IMR-90 (cell line): ENCODE measurements around the gene DYRK2. TPM values are rescaled to one million over a fixed set of nuclear protein-coding genes. Genes with fewer than 3 reads are reported as not detected.

ENCODE experiments used
- ATAC-seq: fragments of 200-7000 bp; cut with Tn5 transposase; 2 replicates; pipeline ENCODE4 v1.9.1; 2020; ENCODE audit warnings: low read depth, mild to moderate bottlenecking, moderate library complexity
- BruUV-seq: library from RNA; stranded (reverse); fragments of 400-500 nt; replicated peaks from 2 replicates; lab custom pipeline; 2021; lab: Mats Ljungman, UMichigan
- CTCF ChIA-PET: fragments of 300-600 bp; formaldehyde crosslinking; extraction: SDS; loops from one replicate; lab custom pipeline; 2021; ENCODE audit warnings: antibody characterized with exemption; lab: Yijun Ruan, JAX
- POLR2A ChIA-PET: fragments of 300-600 bp; sonication (Branson Sonifier 250); formaldehyde crosslinking; loops from one replicate; lab custom pipeline; 2022; ENCODE audit warnings: antibody characterized with exemption; ENCODE audit not compliant: unreplicated experiment; lab: Charles Lee
- DNase-seq: peaks from one replicate; pipeline ENCODE4 v3.0.0; 2013
- H2AFZ ChIP-seq: replicated peaks from 2 replicates; pipeline ENCODE3; 2013; ENCODE audit warnings: low read length, mild to moderate bottlenecking; ENCODE audit not compliant: poor library complexity
- H2AK5ac ChIP-seq: 2 replicates; pipeline ENCODE4 v1.6.1; 2013; ENCODE audit warnings: low read depth, low read length, inconsistent platforms
- H2AK9ac ChIP-seq: replicated peaks from 2 replicates; pipeline ENCODE3; 2013; ENCODE audit warnings: mild to moderate bottlenecking, low read depth, low read length, moderate library complexity; ENCODE audit not compliant: poor library complexity
- H2BK120ac ChIP-seq: 2 replicates; pipeline ENCODE4 v1.6.1; 2013; ENCODE audit warnings: low read depth, low read length, inconsistent platforms
- H2BK15ac ChIP-seq: 3 replicates; pipeline ENCODE4 v1.6.1; 2013; ENCODE audit warnings: low read depth, low read length, inconsistent platforms
- H2BK20ac ChIP-seq: 2 replicates; pipeline ENCODE4 v1.6.1; 2013; ENCODE audit warnings: low read depth, mild to moderate bottlenecking, inconsistent platforms, low read length, moderate library complexity
- H2BK5ac ChIP-seq: 2 replicates; pipeline ENCODE4 v1.6.1; 2013; ENCODE audit warnings: mild to moderate bottlenecking, low read depth, low read length, inconsistent platforms; ENCODE audit not compliant: poor library complexity, severe bottlenecking
- H3K14ac ChIP-seq: replicated peaks from 2 replicates; pipeline ENCODE4 v1.6.1; 2013; ENCODE audit warnings: low read depth, low read length, inconsistent platforms
- H3K18ac ChIP-seq: 2 replicates; pipeline ENCODE4 v1.6.1; 2013; ENCODE audit warnings: low read depth, low read length, control low read depth
- H3K23ac ChIP-seq: 2 replicates; pipeline ENCODE4 v1.6.1; 2013; ENCODE audit warnings: low read depth, low read length, inconsistent platforms
- H3K27ac ChIP-seq: 2 replicates; pipeline ENCODE4 v1.5.1; 2013; ENCODE audit warnings: mild to moderate bottlenecking, control low read depth, low read length; ENCODE audit not compliant: insufficient read depth
- H3K27me3 ChIP-seq: 2 replicates; pipeline ENCODE4 v1.6.1; 2013; ENCODE audit warnings: low read length; ENCODE audit not compliant: control insufficient read depth, insufficient read depth
- H3K36me3 ChIP-seq: 2 replicates; pipeline ENCODE4 v1.6.1; 2013; ENCODE audit warnings: low read length, mixed read lengths; ENCODE audit not compliant: control insufficient read depth, insufficient read depth
- H3K4ac ChIP-seq: 2 replicates; pipeline ENCODE4 v1.6.1; 2013; ENCODE audit warnings: low read depth, low read length, inconsistent platforms
- H3K4me1 ChIP-seq: 2 replicates; pipeline ENCODE4 v1.6.1; 2013; ENCODE audit warnings: low read length, mixed read lengths; ENCODE audit not compliant: control insufficient read depth, insufficient read depth
- H3K4me2 ChIP-seq: 2 replicates; pipeline ENCODE4 v1.6.1; 2013; ENCODE audit warnings: low read depth, mild to moderate bottlenecking, control low read depth, low read length, moderate library complexity
- H3K4me3 ChIP-seq: 2 replicates; pipeline ENCODE4 v1.5.1; 2013; ENCODE audit warnings: low read depth, mild to moderate bottlenecking, control low read depth, low read length, moderate library complexity; ENCODE audit not compliant: insufficient read depth
- H3K56ac ChIP-seq: 2 replicates; pipeline ENCODE4 v1.6.1; 2013; ENCODE audit warnings: low read length, inconsistent platforms; ENCODE audit not compliant: insufficient read depth; ENCODE audit errors: extremely low read depth
- H3K79me1 ChIP-seq, 2 experiments: 2 replicates each; pipeline ENCODE4 v1.6.1; 2013; ENCODE audit warnings: low read length in 2 of 2, inconsistent platforms in 1 of 2, low read depth in 1 of 2
- H3K9ac ChIP-seq: 2 replicates; pipeline ENCODE4 v1.6.1; 2013; ENCODE audit warnings: low read depth, low read length, control low read depth
- H3K9me1 ChIP-seq: 2 replicates; pipeline ENCODE4 v1.6.1; 2013; ENCODE audit warnings: low read length, inconsistent platforms; ENCODE audit not compliant: insufficient read depth
- H3K9me3 ChIP-seq: 2 replicates; pipeline ENCODE4 v1.6.1; 2013; ENCODE audit warnings: low read length; ENCODE audit not compliant: control insufficient read depth, insufficient read depth
- H4K20me1 ChIP-seq: 2 replicates; pipeline ENCODE4 v1.6.1; 2013; ENCODE audit warnings: low read length, inconsistent platforms; ENCODE audit not compliant: insufficient read depth
- H4K5ac ChIP-seq: 2 replicates; pipeline ENCODE4 v1.6.1; 2013; ENCODE audit warnings: mild to moderate bottlenecking, low read depth, low read length, control low read depth
- H4K8ac ChIP-seq, 2 experiments: 2 replicates each; pipeline ENCODE4 v1.6.1; 2013; ENCODE audit warnings: low read depth in 2 of 2, low read length in 2 of 2, control low read depth in 1 of 2, inconsistent platforms in 1 of 2
- H4K91ac ChIP-seq: 2 replicates; pipeline ENCODE4 v1.6.1; 2013; ENCODE audit warnings: low read depth, low read length, inconsistent platforms; ENCODE audit not compliant: insufficient read depth
- BHLHE40 ChIP-seq: fragments of 150-350 bp; IDR thresholded peaks from 2 replicates; pipeline ENCODE4 v1.6.1; 2016; ENCODE audit warnings: mild to moderate bottlenecking, low read depth, low read length
- CEBPB ChIP-seq: IDR thresholded peaks from 2 replicates; pipeline ENCODE4 v1.6.1; 2012; ENCODE audit warnings: low read depth, low read length, improper control_type of control experiment
- CHD1 ChIP-seq: IDR thresholded peaks from 2 replicates; pipeline ENCODE4 v1.6.1; 2012; ENCODE audit warnings: low read depth, low read length, improper control_type of control experiment
- FOS ChIP-seq: fragments of 150-350 bp; IDR thresholded peaks from 2 replicates; pipeline ENCODE4 v1.6.1; 2016; ENCODE audit warnings: low read depth, low read length
- MAFK ChIP-seq: IDR thresholded peaks from 2 replicates; pipeline ENCODE4 v1.6.1; 2012; ENCODE audit warnings: low read depth, low read length, improper control_type of control experiment
- MAZ ChIP-seq: IDR thresholded peaks from 2 replicates; pipeline ENCODE4 v1.6.1; 2012; ENCODE audit warnings: low read depth, mild to moderate bottlenecking, low read length, improper control_type of control experiment, moderate library complexity, borderline replicate concordance
- MXI1 ChIP-seq: IDR thresholded peaks from 2 replicates; pipeline ENCODE4 v1.6.1; 2012; ENCODE audit warnings: low read depth, mild to moderate bottlenecking, low read length, moderate library complexity, borderline replicate concordance
- NFE2L2 ChIP-seq: fragments of 150-350 bp; IDR thresholded peaks from 2 replicates; pipeline ENCODE4 v1.6.1; 2016; ENCODE audit warnings: low read depth, mild to moderate bottlenecking, low read length
- RAD21 ChIP-seq: IDR thresholded peaks from 2 replicates; pipeline ENCODE4 v1.6.1; 2012; ENCODE audit warnings: low read length, improper control_type of control experiment
- RCOR1 ChIP-seq: IDR thresholded peaks from 2 replicates; pipeline ENCODE4 v1.6.1; 2012; ENCODE audit warnings: mild to moderate bottlenecking, low read length, improper control_type of control experiment; ENCODE audit not compliant: insufficient replicate concordance
- RFX5 ChIP-seq: IDR thresholded peaks from 2 replicates; pipeline ENCODE4 v1.8.0; 2012; ENCODE audit warnings: low read depth, mild to moderate bottlenecking, low read length, moderate library complexity
- SMC3 ChIP-seq: fragments of 150-350 bp; IDR thresholded peaks from 2 replicates; pipeline ENCODE4 v1.6.1; 2016; ENCODE audit warnings: low read depth, mild to moderate bottlenecking, antibody characterized with exemption, low read length, moderate library complexity
- WGBS, 2 experiments: methylation state at CpG; one replicate each; pipeline versions ENCODE4 v1.1.5 to v1.1.7; 2013; ENCODE audit warnings: missing lambda C conversion rate in 2 of 2; ENCODE audit not compliant: insufficient read length in 1 of 2; ENCODE audit errors: extremely low coverage in 2 of 2; 5-methylcytosine and 5-hydroxymethylcytosine counted together
- dilution Hi-C: fragments of 300-500 bp; cut with HindIII; formaldehyde crosslinking; loops from one replicate; pipeline ENCODE4 v1.14.3; 2018; ENCODE audit warnings: low sequenced_read_pairs; ENCODE audit not compliant: unreplicated experiment
- in situ Hi-C: fragments of 300-500 bp; cut with MboI; formaldehyde crosslinking; loops from 3 replicates; pipeline ENCODE4 v1.14.3; 2019; ENCODE audit warnings: low sequenced_read_pairs, inconsistent platforms, mixed read lengths
- intact Hi-C: fragments of 100-400 bp; cut with micrococcal nuclease; formaldehyde crosslinking; loops from 2 replicates; pipeline ENCODE4 v1.10.0; 2022
- polyA plus RNA-seq, 3 experiments: library from polyadenylated mRNA; depleted of rRNA; stranded (reverse); fragments of >200 nt; gene quantifications; 2 replicates each; pipeline ENCODE4 v1.2.3, GENCODE V29; 2012; ENCODE audit warnings: low replicate concordance in 1 of 3
- total RNA-seq: library from RNA; depleted of rRNA; stranded (reverse); fragments of >200 nt; gene quantifications from 2 replicates; pipeline ENCODE4 v1.2.3, GENCODE V29; 2012
- TF ChIP-seq, protein P1 (sequence below): fragments of 150-350 bp; IDR thresholded peaks from 2 replicates; pipeline ENCODE4 v1.6.1; 2017; ENCODE audit warnings: mild to moderate bottlenecking, antibody characterized with exemption, low read length, low read depth
- TF ChIP-seq, protein P2 (sequence below): fragments of 150-350 bp; IDR thresholded peaks from 2 replicates; pipeline ENCODE4 v1.6.1; 2016; ENCODE audit warnings: low read depth, mild to moderate bottlenecking, low read length, moderate library complexity, borderline replicate concordance
- TF ChIP-seq, protein P3 (sequence below): conservative IDR thresholded peaks from 2 replicates; pipeline ENCODE4 v1.5.1; 2012; ENCODE audit warnings: mild to moderate bottlenecking, low read depth, low read length, improper control_type of control experiment

Gene DYRK2
- total and polyA plus RNA-seq, 2 of the 4 experiments (the other 2 are of a cell fraction): 16.3 to 23.1 TPM

DNA sequence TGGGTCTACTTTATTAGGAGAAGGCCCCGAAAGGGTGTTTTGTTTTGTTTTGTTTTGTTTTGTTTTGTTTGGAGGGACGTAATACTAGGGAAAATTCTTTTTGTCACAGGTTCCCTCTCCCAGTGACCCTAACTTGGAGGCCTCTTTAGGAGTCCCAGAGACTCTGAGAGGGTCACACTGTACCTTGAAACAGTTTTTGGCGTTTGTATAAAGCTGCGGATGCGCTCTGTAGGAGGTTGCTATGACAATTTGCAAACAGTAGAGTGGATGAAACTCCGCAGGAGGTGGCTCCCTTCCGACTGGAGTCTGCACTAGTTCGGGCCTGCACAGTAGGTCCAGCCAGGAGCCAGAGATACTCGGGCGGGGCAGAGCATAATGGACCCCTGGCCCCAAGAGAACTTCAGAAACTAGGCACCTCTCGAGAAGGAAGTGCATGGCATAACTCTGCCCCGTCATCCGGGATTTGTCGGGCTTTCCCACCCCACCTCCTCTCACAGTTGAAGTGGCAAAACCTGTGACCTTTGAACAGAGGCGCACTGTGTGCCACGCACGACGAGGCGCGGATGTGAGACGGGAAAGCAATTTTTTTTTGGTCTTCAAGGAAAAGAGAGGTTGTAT lies 1.3 kb upstream of the DYRK2 start:
- H2BK5ac ChIP-seq: no peak overlapping the region
- no peak for TF ChIP-seq BHLHE40
- TF ChIP-seq RAD21: no peak
- no peak for TF ChIP-seq CHD1
- no peak for TF ChIP-seq NFE2L2
- TF ChIP-seq MXI1: no peak
- no peak for TF ChIP-seq RCOR1
- no peak for TF ChIP-seq MAFK
- TF ChIP-seq, protein P1, sequence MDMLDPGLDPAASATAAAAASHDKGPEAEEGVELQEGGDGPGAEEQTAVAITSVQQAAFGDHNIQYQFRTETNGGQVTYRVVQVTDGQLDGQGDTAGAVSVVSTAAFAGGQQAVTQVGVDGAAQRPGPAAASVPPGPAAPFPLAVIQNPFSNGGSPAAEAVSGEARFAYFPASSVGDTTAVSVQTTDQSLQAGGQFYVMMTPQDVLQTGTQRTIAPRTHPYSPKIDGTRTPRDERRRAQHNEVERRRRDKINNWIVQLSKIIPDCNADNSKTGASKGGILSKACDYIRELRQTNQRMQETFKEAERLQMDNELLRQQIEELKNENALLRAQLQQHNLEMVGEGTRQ: no peak
- no peak for TF ChIP-seq RFX5
- no peak for TF ChIP-seq SMC3
- TF ChIP-seq MAZ: no peak
- no peak for TF ChIP-seq FOS
- TF ChIP-seq, protein P2, sequence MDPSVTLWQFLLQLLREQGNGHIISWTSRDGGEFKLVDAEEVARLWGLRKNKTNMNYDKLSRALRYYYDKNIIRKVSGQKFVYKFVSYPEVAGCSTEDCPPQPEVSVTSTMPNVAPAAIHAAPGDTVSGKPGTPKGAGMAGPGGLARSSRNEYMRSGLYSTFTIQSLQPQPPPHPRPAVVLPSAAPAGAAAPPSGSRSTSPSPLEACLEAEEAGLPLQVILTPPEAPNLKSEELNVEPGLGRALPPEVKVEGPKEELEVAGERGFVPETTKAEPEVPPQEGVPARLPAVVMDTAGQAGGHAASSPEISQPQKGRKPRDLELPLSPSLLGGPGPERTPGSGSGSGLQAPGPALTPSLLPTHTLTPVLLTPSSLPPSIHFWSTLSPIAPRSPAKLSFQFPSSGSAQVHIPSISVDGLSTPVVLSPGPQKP: no peak
- no peak for TF ChIP-seq CEBPB
- TF ChIP-seq, protein P3, sequence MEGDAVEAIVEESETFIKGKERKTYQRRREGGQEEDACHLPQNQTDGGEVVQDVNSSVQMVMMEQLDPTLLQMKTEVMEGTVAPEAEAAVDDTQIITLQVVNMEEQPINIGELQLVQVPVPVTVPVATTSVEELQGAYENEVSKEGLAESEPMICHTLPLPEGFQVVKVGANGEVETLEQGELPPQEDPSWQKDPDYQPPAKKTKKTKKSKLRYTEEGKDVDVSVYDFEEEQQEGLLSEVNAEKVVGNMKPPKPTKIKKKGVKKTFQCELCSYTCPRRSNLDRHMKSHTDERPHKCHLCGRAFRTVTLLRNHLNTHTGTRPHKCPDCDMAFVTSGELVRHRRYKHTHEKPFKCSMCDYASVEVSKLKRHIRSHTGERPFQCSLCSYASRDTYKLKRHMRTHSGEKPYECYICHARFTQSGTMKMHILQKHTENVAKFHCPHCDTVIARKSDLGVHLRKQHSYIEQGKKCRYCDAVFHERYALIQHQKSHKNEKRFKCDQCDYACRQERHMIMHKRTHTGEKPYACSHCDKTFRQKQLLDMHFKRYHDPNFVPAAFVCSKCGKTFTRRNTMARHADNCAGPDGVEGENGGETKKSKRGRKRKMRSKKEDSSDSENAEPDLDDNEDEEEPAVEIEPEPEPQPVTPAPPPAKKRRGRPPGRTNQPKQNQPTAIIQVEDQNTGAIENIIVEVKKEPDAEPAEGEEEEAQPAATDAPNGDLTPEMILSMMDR: no peak

More for the DNA sequence above, 1.3 kb upstream of the DYRK2 start:
- Histone ChIP-seq H3K27ac (no peak overlapping the region), H3K18ac (no peak overlapping the region), H3K23ac (no peak overlapping the region), H4K5ac (no peak overlapping the region), H3K56ac (no peak overlapping the region), H2AFZ (peak overlapping the region; percentile 94), H3K36me3 (no peaks in the 10 kb centered on the region), H2BK15ac (no peak overlapping the region), H3K4ac (no peak overlapping the region), H3K14ac (no peak overlapping the region), H3K27me3 (peaks cover 3% of the 10 kb centered on the region), H3K9ac (no peak overlapping the region), H3K9me3 (no peaks in the 10 kb centered on the region), H2AK9ac (no peak overlapping the region), H2BK20ac (no peak overlapping the region), H3K9me1 (0 out of 2 replicates have a peak, but pooled peaks cover 3% of the 10 kb centered on the region), H3K4me2 (peak overlapping the region; percentile 42), H2BK120ac (no peak overlapping the region), H4K91ac (no peak overlapping the region), H3K79me1 (peaks cover 3 to 19% of the 10 kb centered on the region in 2 experiments; a peak in 3 of 4 replicates), H2AK5ac (peak overlapping the region; percentile 16; the same call in 1 of the 2 replicates), H3K4me3 (no peak overlapping the region; the same call in 1 of the 2 replicates), H4K20me1 (peaks cover 14% of the 10 kb centered on the region), H3K4me1 (peaks cover 4% of the 10 kb centered on the region; the same call in 1 of the 2 replicates), H4K8ac (no peak overlapping the region)
- BruUV-seq: no TSS peak
- ATAC-seq (no peak), DNase-seq (no peak)
- CTCF ChIA-PET: interaction anchor here (0.7 kb wide), 1 partner anchor 293 kb away, joined by 5 read pairs; no protein-coding TSS in a partner anchor
- in situ Hi-C loops (no loop called here), intact Hi-C loops (loop anchor here (5.0 kb wide), 1 partner anchor 205 kb away; no protein-coding TSS in a partner anchor), dilution Hi-C loops (no loop called here)
- 51% methylated on average over 7 of the region's 21 CpGs; no CpG with 5 or more reads in 1 of the 2 experiments for WGBS, 2 experiments
- POLR2A ChIA-PET: no interaction called here
